ENCODE measurements around the gene SNRNP70.

SNRNP70 gene

DNA sequence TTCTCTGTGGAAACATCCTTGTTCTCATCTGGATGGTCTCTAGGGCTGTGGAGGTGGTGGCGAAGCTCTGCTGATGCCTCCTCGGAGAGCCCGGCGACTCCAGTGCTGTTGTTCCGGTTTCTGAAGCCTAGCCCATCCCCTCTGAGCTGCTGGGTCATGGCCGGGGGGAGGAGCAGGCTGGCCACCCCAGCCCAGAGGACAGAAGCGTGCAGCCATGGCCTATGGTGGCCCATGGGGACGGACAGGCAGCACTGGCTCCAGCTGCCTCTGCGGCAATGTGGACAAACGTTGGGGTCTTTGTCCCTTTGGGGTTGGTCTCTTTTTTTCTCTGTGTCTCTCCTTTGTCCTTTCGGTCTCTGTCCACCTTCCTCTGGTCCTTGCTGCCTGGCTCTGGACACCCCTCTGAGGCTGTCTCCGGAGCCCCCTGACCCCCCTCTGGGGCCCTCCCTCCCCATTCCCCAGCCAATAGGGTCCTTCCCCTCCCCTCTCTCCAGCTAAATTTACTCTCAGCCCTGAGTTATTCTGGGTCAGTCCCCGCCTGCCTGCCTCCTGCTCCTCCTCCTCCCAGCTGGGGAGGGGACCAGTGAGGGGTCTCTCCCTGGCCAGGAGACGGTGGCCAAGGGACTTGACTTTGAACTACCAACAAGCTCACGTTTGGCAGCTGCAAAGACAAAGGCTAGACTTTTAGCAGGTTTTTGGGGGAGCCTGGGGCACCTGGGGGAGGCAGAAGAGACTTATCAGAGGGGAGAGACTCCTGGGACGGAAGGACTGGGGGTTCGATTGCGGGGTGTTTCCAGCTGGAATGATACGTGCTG lies 70.0 kb downstream of the SNRNP70 start, which contains the start of gene HRC:
Gene HRC (minus strand): TSS at position 392 of the 815 bp plus-strand sequence. CDS start 159 bp downstream, at position 233.
- H3K9ac ChIP-seq (ENCODE audit: low read depth, low read length), result no peak within 1 kb of the TSS
- H3K27me3 ChIP-seq (ENCODE audit: control insufficient read depth, insufficient read depth, low read length), result peaks cover 27% of the 10 kb centered on the region
- no peaks in the 10 kb centered on the region for H3K9me3 ChIP-seq (ENCODE audit: control insufficient read depth, insufficient read depth, low read length)
- no peaks in the 10 kb centered on the region for H3K36me3 ChIP-seq (ENCODE audit: control insufficient read depth, insufficient read depth, low read length)
- peak within 1 kb of the TSS; percentile 35 for H3K4me3 ChIP-seq (ENCODE audit: low read depth, low read length)
- peaks cover 15% of the 10 kb centered on the region for H3K4me1 ChIP-seq (ENCODE audit: control insufficient read depth, insufficient read depth, low read length)

DNA sequence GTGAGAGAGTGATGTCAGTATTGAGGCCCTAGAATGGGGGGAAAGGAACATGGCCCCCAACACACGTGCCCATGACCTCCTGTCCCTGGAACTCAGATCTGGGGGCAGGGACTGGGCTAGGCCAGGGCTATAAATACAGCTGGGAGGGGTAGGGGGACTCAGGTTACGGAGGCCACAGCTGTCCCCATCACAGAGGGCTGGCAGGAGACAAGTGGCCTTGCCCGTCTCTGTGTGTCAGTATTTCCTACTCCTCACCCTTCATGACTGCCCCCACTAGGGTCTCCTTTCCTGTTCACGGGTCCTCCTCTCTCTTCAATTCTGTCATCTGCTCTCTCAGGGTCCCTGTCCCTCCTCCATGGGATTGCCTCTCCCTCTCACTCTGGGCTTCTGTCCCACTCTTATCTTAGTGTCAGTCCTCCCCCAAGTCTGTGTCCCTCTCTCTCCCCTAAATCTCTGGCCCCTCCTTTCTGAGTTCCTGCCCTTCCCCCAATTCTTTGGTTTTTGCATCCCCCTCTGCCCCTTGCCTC lies 70.6 kb downstream of the SNRNP70 start:
- Histone ChIP-seq H3K9me3 (ENCODE audit: control insufficient read depth, insufficient read depth, low read length) (no peaks in the 10 kb centered on the region), H3K27me3 (ENCODE audit: control insufficient read depth, insufficient read depth, low read length) (peaks cover 27% of the 10 kb centered on the region), H3K9ac (ENCODE audit: low read depth, low read length) (no peak overlapping the region), H3K4me3 (ENCODE audit: low read depth, low read length) (peak overlapping the region; percentile 35), H3K4me1 (ENCODE audit: control insufficient read depth, insufficient read depth, low read length) (peaks cover 15% of the 10 kb centered on the region), H3K36me3 (ENCODE audit: control insufficient read depth, insufficient read depth, low read length) (no peaks in the 10 kb centered on the region)

GRCh38 chr19:49157445-49158224 lies 72.4 kb downstream of the SNRNP70 start, which contains the start of gene TRPM4:
Gene TRPM4 (plus strand): TSS chr19:49157792. CDS start chr19:49157867, 75 bp downstream.
- H3K4me3 ChIP-seq (ENCODE audit: low read depth, low read length), result peak within 1 kb of the TSS; percentile 84
- peaks cover 27% of the 10 kb centered on the region for H3K27me3 ChIP-seq (ENCODE audit: control insufficient read depth, insufficient read depth, low read length)
- peak within 1 kb of the TSS; percentile 65 for H3K9ac ChIP-seq (ENCODE audit: low read depth, low read length)
- H3K9me3 ChIP-seq (ENCODE audit: control insufficient read depth, insufficient read depth, low read length), result no peaks in the 10 kb centered on the region
- H3K36me3 ChIP-seq (ENCODE audit: control insufficient read depth, insufficient read depth, low read length), result peaks cover 2% of the 10 kb centered on the region
- H3K4me1 ChIP-seq (ENCODE audit: control insufficient read depth, insufficient read depth, low read length), result peaks cover 11% of the 10 kb centered on the region

Measured in iPS-15b (cell line).